SK-N-SH treated with all-trans-retinoic acid at 6 μM for 48 hours (cell line): ENCODE measurements around the gene GOLGA5.
"Not testable (repeated sequence)": the region's sequence is repeated elsewhere in the genome, so short reads cannot be mapped to it uniquely, and the experiment has no call there.

Experiments
- ATAC-seq: fragments of 200-7000 bp; cut with Tn5 transposase; 3 replicates; pipeline ENCODE4 v1.9.1; 2020; ENCODE audit warnings: mild to moderate bottlenecking, moderate library complexity
- ARNTL ChIP-seq: fragments of 450-650 bp; formaldehyde crosslinking; IDR thresholded peaks from 2 replicates; pipeline ENCODE4 v1.5.0; 2020; ENCODE audit warnings: low read depth, mild to moderate bottlenecking, moderate library complexity, borderline replicate concordance
- BACH2 ChIP-seq: fragments of 250-450 bp; sonication (Bioruptor Pico); IDR thresholded peaks from 2 replicates; pipeline ENCODE4 v1.9.0; 2021; ENCODE audit warnings: mild to moderate bottlenecking, borderline replicate concordance
- CSDC2 ChIP-seq: fragments of 250-450 bp; sonication (Bioruptor Pico); IDR thresholded peaks from 2 replicates; pipeline ENCODE4 v1.5.0; 2020; ENCODE audit warnings: mild to moderate bottlenecking, moderate library complexity
- ESRRG ChIP-seq: fragments of 250-450 bp; sonication (Bioruptor Pico); IDR thresholded peaks from 2 replicates; pipeline ENCODE4 v1.6.1; 2021; ENCODE audit warnings: mild to moderate bottlenecking
- OSR1 ChIP-seq: fragments of 250-450 bp; sonication (Bioruptor Pico); IDR thresholded peaks from 2 replicates; pipeline ENCODE4 v1.8.0; 2022; ENCODE audit warnings: moderate library complexity, mild to moderate bottlenecking, inconsistent platforms
- PPARA ChIP-seq: fragments of 250-450 bp; sonication (Bioruptor Pico); IDR thresholded peaks from 2 replicates; pipeline ENCODE4 v1.5.0; 2020; ENCODE audit warnings: mild to moderate bottlenecking, borderline replicate concordance
- RARB ChIP-seq: fragments of 250-450 bp; sonication (Bioruptor Pico); IDR thresholded peaks from 2 replicates; pipeline ENCODE4 v1.8.0; 2021; ENCODE audit warnings: mild to moderate bottlenecking, moderate library complexity
- SNAI2 ChIP-seq: fragments of 250-450 bp; sonication (Bioruptor Pico); IDR thresholded peaks from 2 replicates; pipeline ENCODE4 v1.5.0; 2020; ENCODE audit warnings: mild to moderate bottlenecking, moderate library complexity
- TCF4 ChIP-seq: fragments of 250-450 bp; sonication (Bioruptor Pico); IDR thresholded peaks from 2 replicates; pipeline ENCODE4 v1.8.0; 2021; ENCODE audit warnings: mild to moderate bottlenecking, moderate library complexity, borderline replicate concordance
- TOX ChIP-seq: fragments of 250-450 bp; sonication (Bioruptor Pico); IDR thresholded peaks from 2 replicates; pipeline ENCODE4 v1.8.0; 2021; ENCODE audit warnings: mild to moderate bottlenecking, moderate library complexity, borderline replicate concordance
- ZC3H10 ChIP-seq: fragments of 250-450 bp; sonication (Bioruptor Pico); IDR thresholded peaks from 2 replicates; pipeline ENCODE4 v1.5.1; 2021; ENCODE audit warnings: mild to moderate bottlenecking, moderate library complexity
- ZFP3 ChIP-seq: fragments of 250-450 bp; sonication (Bioruptor Pico); IDR thresholded peaks from 2 replicates; pipeline ENCODE4 v1.5.0; 2020; ENCODE audit warnings: mild to moderate bottlenecking, moderate library complexity
- ZFP30 ChIP-seq: fragments of 450-650 bp; formaldehyde crosslinking; IDR thresholded peaks from 2 replicates; pipeline ENCODE4 v1.5.0; 2022; ENCODE audit warnings: mild to moderate bottlenecking, moderate library complexity
- ZNF565 ChIP-seq: fragments of 450-650 bp; formaldehyde crosslinking; conservative IDR thresholded peaks from 2 replicates; pipeline ENCODE4 v1.5.0; 2020; ENCODE audit warnings: low read depth, mild to moderate bottlenecking, moderate library complexity
- ZNF70 ChIP-seq: fragments of 450-650 bp; formaldehyde crosslinking; IDR thresholded peaks from 2 replicates; pipeline ENCODE4 v1.5.0; 2020; ENCODE audit warnings: mild to moderate bottlenecking, moderate library complexity
- ZNF8 ChIP-seq: fragments of 450-650 bp; formaldehyde crosslinking; IDR thresholded peaks from 2 replicates; pipeline ENCODE4 v1.5.0; 2020; ENCODE audit warnings: mild to moderate bottlenecking, moderate library complexity
- TF ChIP-seq, protein P1 (sequence below): fragments of 250-450 bp; sonication (Bioruptor Pico); IDR thresholded peaks from 2 replicates; pipeline ENCODE4 v1.5.0; 2020; ENCODE audit warnings: mild to moderate bottlenecking, moderate library complexity
- TF ChIP-seq, protein P2 (sequence below): fragments of 250-450 bp; sonication (Bioruptor Pico); IDR thresholded peaks from 2 replicates; pipeline ENCODE4 v1.8.0; 2020; ENCODE audit warnings: mild to moderate bottlenecking, moderate library complexity, borderline replicate concordance
- TF ChIP-seq, protein P3 (sequence below): fragments of 250-450 bp; sonication (Bioruptor Pico); IDR thresholded peaks from 2 replicates; pipeline ENCODE4 v1.5.1; 2020; ENCODE audit warnings: low read depth, mild to moderate bottlenecking, moderate library complexity
- TF ChIP-seq, protein P4 (sequence below): fragments of 250-450 bp; sonication (Bioruptor Pico); IDR thresholded peaks from 2 replicates; pipeline ENCODE4 v1.5.1; 2021; ENCODE audit warnings: mild to moderate bottlenecking, moderate library complexity

The GOLGA5 gene

DNA sequence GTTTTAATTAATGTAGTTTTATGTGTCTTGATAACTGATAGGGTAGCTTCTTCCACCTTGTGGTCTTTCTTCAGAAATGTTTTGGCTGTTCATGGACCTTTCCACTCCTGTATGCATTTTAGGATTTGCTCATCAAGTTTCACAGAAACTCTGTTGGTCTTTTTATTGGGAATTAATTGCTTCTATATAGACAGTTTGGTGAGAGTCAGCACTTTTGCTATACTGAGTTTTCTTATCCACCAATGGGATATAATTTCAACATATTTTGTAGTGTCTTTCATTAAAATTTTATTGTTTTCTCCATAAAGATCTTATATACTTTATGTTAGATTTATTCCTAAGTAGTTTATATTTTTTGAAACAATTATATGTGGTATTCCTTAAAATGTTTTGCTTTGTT is 7.8 kb downstream of the GOLGA5 start:
- TF ChIP-seq ZC3H10 (no peak), TCF4 (CRISPR knock-in tag) (no peak), BACH2 (no peak), TOX (CRISPR knock-in tag) (no peak), ZNF565 (no peak)
- TF ChIP-seq, protein P1, sequence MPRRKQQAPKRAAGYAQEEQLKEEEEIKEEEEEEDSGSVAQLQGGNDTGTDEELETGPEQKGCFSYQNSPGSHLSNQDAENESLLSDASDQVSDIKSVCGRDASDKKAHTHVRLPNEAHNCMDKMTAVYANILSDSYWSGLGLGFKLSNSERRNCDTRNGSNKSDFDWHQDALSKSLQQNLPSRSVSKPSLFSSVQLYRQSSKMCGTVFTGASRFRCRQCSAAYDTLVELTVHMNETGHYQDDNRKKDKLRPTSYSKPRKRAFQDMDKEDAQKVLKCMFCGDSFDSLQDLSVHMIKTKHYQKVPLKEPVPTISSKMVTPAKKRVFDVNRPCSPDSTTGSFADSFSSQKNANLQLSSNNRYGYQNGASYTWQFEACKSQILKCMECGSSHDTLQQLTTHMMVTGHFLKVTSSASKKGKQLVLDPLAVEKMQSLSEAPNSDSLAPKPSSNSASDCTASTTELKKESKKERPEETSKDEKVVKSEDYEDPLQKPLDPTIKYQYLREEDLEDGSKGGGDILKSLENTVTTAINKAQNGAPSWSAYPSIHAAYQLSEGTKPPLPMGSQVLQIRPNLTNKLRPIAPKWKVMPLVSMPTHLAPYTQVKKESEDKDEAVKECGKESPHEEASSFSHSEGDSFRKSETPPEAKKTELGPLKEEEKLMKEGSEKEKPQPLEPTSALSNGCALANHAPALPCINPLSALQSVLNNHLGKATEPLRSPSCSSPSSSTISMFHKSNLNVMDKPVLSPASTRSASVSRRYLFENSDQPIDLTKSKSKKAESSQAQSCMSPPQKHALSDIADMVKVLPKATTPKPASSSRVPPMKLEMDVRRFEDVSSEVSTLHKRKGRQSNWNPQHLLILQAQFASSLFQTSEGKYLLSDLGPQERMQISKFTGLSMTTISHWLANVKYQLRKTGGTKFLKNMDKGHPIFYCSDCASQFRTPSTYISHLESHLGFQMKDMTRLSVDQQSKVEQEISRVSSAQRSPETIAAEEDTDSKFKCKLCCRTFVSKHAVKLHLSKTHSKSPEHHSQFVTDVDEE = no peak
- ATAC-seq = no peak

DNA sequence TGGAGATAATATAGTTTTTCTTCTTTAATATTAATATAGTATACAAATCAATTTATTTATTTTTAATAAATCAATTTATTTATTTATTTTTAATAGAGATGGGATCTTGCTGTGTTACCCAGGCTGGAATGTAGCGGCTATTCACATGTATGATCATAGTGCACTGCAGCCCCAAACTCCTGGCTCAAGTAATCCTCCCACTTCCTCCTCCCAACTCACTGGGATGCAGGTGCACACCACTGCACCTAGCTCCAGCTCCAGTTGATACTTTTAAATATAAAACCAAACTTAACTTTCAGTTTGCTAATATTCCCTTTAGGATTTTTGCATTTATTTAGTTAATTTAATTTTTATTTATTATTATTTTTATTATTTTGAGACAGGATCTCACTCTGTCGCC is 8.6 kb downstream of the GOLGA5 start:
- no peak for TF ChIP-seq BACH2
- no peak for TF ChIP-seq PPARA (CRISPR knock-in tag)
- TF ChIP-seq CSDC2 (CRISPR knock-in tag) = no peak
- no peak for TF ChIP-seq SNAI2 (CRISPR knock-in tag)
- no peak for TF ChIP-seq ZNF70 (CRISPR knock-in tag)
- no peak for ATAC-seq

DNA sequence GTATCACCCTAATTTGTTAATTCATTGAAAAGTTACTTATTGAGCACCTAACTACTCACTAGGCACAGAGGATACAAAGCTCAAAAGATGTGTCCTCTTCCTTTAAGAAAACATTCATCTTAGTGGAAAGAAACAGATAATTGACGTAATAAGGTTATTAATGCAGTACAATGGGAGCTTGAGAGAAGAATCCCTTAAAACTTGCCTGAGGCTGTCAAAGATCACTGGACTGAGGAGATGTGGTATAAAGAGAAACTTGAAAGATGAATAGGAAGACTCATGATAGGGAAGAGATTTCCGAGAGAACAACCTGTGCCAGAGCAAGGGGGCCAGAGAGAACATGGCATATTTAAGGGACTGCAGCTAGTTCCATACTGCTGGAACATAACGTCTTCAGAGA is 19.1 kb downstream of the GOLGA5 start:
- no peak for TF ChIP-seq PPARA (CRISPR knock-in tag)
- TF ChIP-seq ZC3H10 = no peak
- TF ChIP-seq OSR1 (CRISPR knock-in tag) = no peak
- TF ChIP-seq TOX (CRISPR knock-in tag) = no peak
- no peak for TF ChIP-seq CSDC2 (CRISPR knock-in tag)
- no peak for TF ChIP-seq ZFP30 (CRISPR knock-in tag)
- no peak for TF ChIP-seq ZFP3 (CRISPR knock-in tag)
- no peak for TF ChIP-seq ZNF565
- no peak for TF ChIP-seq ZNF70 (CRISPR knock-in tag)
- TF ChIP-seq TCF4 (CRISPR knock-in tag) = no peak
- TF ChIP-seq, protein P2, sequence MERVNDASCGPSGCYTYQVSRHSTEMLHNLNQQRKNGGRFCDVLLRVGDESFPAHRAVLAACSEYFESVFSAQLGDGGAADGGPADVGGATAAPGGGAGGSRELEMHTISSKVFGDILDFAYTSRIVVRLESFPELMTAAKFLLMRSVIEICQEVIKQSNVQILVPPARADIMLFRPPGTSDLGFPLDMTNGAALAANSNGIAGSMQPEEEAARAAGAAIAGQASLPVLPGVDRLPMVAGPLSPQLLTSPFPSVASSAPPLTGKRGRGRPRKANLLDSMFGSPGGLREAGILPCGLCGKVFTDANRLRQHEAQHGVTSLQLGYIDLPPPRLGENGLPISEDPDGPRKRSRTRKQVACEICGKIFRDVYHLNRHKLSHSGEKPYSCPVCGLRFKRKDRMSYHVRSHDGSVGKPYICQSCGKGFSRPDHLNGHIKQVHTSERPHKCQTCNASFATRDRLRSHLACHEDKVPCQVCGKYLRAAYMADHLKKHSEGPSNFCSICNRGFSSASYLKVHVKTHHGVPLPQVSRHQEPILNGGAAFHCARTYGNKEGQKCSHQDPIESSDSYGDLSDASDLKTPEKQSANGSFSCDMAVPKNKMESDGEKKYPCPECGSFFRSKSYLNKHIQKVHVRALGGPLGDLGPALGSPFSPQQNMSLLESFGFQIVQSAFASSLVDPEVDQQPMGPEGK (CRISPR knock-in tag) = no peak
- TF ChIP-seq ESRRG (CRISPR knock-in tag) = no peak
- TF ChIP-seq ZNF8 = no peak
- no peak for ATAC-seq

DNA sequence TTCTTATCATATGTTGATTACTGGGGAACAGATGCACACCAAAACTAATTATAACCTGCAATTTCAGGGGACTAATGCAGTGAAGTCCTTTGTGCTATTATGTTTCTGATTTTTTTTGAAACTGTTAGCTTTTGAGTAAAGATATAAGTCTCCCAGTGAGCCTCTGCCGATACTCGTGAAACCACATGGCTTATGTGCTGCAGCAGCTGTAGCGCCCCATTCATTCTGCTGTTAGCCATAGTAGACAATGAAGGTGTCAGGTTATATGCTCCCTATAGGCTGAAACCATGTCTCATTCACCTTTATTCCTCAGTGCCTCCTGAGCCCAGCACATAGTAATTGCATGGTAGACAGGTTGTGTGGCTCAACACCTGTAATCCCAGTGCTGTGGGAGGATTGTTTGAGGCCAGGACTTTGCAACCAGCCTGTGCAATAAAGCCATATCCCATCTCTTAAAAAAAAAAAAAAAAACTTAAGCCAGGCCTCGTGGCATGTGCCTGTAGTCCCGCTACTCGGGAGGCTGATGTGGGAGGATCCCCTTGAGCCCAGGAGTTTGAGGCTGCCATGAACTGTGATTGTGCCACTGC is 25.0 kb downstream of the GOLGA5 start:
- TF ChIP-seq, protein P3, sequence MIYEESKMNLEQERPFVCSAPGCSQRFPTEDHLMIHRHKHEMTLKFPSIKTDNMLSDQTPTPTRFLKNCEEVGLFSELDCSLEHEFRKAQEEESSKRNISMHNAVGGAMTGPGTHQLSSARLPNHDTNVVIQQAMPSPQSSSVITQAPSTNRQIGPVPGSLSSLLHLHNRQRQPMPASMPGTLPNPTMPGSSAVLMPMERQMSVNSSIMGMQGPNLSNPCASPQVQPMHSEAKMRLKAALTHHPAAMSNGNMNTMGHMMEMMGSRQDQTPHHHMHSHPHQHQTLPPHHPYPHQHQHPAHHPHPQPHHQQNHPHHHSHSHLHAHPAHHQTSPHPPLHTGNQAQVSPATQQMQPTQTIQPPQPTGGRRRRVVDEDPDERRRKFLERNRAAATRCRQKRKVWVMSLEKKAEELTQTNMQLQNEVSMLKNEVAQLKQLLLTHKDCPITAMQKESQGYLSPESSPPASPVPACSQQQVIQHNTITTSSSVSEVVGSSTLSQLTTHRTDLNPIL (CRISPR knock-in tag) = no peak
- TF ChIP-seq ZNF70 (CRISPR knock-in tag) (no peak), CSDC2 (CRISPR knock-in tag) (no peak), OSR1 (CRISPR knock-in tag) (no peak), TOX (CRISPR knock-in tag) (no peak), RARB (CRISPR knock-in tag) (no peak), ZFP30 (CRISPR knock-in tag) (no peak), ARNTL (CRISPR knock-in tag) (no peak)
- TF ChIP-seq, protein P4, sequence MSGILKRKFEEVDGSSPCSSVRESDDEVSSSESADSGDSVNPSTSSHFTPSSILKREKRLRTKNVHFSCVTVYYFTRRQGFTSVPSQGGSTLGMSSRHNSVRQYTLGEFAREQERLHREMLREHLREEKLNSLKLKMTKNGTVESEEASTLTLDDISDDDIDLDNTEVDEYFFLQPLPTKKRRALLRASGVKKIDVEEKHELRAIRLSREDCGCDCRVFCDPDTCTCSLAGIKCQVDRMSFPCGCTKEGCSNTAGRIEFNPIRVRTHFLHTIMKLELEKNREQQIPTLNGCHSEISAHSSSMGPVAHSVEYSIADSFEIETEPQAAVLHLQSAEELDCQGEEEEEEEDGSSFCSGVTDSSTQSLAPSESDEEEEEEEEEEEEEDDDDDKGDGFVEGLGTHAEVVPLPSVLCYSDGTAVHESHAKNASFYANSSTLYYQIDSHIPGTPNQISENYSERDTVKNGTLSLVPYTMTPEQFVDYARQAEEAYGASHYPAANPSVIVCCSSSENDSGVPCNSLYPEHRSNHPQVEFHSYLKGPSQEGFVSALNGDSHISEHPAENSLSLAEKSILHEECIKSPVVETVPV (CRISPR knock-in tag) = no peak
- TF ChIP-seq, protein P2 (CRISPR knock-in tag) = no peak
- TF ChIP-seq, protein P1 = no peak
- no peak for ATAC-seq

DNA sequence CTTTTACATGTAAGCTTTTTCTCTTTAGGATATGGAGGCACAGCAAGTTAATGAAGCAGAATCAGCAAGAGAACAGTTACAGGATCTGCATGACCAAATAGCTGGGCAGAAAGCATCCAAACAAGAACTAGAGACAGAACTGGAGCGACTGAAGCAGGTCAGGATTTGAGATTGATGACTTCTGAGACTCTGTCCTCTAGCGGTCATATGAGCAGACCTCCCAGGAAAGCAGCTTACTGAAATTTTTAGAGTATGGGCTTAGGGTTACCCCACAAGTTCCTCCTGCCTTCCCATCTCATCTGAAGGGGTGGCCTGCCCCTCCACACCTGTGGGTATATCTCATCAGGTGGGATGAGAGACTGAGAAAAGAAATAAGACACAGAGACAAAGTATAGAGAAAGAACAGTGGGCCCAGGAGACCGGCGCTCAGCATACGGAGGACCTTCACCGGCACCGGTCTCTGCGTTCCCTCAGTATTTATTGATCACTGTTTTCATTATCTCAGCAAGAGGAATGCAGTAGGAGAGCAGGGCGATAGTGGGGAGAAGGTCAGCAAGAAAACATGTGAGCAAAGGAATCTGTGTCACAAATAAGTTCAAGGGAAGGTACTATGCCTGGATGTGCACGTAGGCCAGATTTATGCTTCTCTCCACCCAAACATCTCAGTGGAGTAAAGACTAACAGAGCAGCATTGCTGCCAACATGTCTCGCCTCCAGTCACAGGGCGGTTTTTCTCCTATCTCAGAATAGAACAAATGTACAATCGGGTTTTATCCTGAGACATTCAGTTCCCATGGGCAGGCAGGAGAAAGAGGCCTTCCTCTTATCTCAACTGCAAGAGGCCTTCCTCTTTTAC is 25.8 kb downstream of the GOLGA5 start:
- ATAC-seq = not testable (repeated sequence)

DNA sequence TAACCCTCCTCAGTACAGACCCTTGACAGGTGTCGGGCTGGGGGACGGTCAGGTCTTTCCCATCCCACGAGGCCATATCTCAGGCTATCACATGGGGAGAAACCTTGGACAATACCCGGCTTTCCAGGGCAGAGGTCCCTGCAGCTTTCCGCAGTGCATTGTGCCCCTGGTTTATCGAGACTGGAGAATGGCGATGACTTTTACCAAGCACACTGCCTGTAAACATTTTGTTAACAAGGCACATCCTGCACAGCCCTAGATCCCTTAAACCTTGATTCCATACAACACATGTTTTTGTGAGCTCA is 26.4 kb downstream of the GOLGA5 start:
- not testable (repeated sequence) for ATAC-seq
